ENCODE results near the gene TST. TPM values are rescaled to one million over a fixed set of nuclear protein-coding genes. Genes with fewer than 3 reads are reported as not detected.

Gene TST
- total and polyA plus RNA-seq, 10 of the 15 experiments (the other 5 are each of a cell fraction or from before 2014, with no cell fraction given), result 2.4 to 24.6 (median 10.4) TPM

- Histone ChIP-seq H3K9ac (ENCODE audit: control insufficient read depth, insufficient read depth, low read length) (no peak overlapping the region), H2AFZ (ENCODE audit: control insufficient read depth, low read depth, low read length) (no peak overlapping the region), H3K4me2 (ENCODE audit: control insufficient read depth, insufficient read depth) (no peak overlapping the region), H3K79me2 (ENCODE audit: control insufficient read depth, insufficient read depth, low read length) (no peaks in the 10 kb centered on the region), H3K27me3 (replicated peaks in 1 of 2; ENCODE audit: control insufficient read depth in 2 of 2, insufficient read depth in 2 of 2, low read length in 1 of 2) (peaks cover 0 to 5% of the 10 kb centered on the region in 2 experiments; a peak in 2 of 4 replicates), H4K20me1 (ENCODE audit: control insufficient read depth, insufficient read depth) (no peaks in the 10 kb centered on the region), H3K4me3 (no peak overlapping the region), H3K9me3 (replicated peaks; ENCODE audit: control insufficient read depth, insufficient read depth, low read length) (no peaks in the 10 kb centered on the region; the same call in 2 of the 3 replicates), H3K4me1 (ENCODE audit: control insufficient read depth, insufficient read depth, low read length) (no peaks in the 10 kb centered on the region), H3K27ac (ENCODE audit: control insufficient read depth, insufficient read depth) (no peak overlapping the region), H3K36me3 (ENCODE audit: control insufficient read depth in 2 of 2, insufficient read depth in 2 of 2, low read length in 1 of 2) (no peaks in the 10 kb centered on the region)
- BruUV-seq (replicated peaks), result no TSS peak
- intact Hi-C loops (cut with micrococcal nuclease; ENCODE audit: unreplicated experiment) (no loop called here), in situ Hi-C loops (cut with MboI) (no loop called here)
- ATAC-seq (no peak), FAIRE-seq (no peak), DNase-seq (ENCODE audit: low read depth, low spot score) (no peak)
- 15% methylated on average over 10 of the region's 11 CpGs for WGBS (ENCODE audit: insufficient coverage, insufficient replicate concordance, low lambda C conversion rate, missing lambda C conversion rate)
- RAD21 ChIA-PET (ENCODE audit: unreplicated experiment), result no interaction called here
- no peak for TF ChIP-seq MYC (IDR thresholded peaks at IDR 0.05; ENCODE audit: insufficient read depth, insufficient read length, insufficient replicate concordance, low read length, severe bottlenecking)
- no peak for TF ChIP-seq ESRRA (IDR thresholded peaks at IDR 0.05; ENCODE audit: low read length)
- no peak for TF ChIP-seq CREM (IDR thresholded peaks at IDR 0.05; ENCODE audit: low read depth)
- POLR2A ChIA-PET, result no interaction called here
- CTCF ChIA-PET, result no interaction called here
- SMC1A ChIA-PET (ENCODE audit: uncharacterized antibody, unreplicated experiment), result no interaction called here
Observed at GRCh38 chr22:37000676-37001534, 18.3 kb downstream of the TST start.

GRCh38 chr22:36999463-36999862 lies 19.8 kb downstream of the TST start:
- ChIA-PET RAD21 (ENCODE audit: unreplicated experiment) (no interaction called here), CTCF (interaction anchor here (0.7 to 1.5 kb wide), 3 partner anchors 44 to 316 kb away, joined by 3 to 5 read pairs (median 3); no protein-coding TSS in a partner anchor), POLR2A (no interaction called here), SMC1A (ENCODE audit: uncharacterized antibody, unreplicated experiment) (no interaction called here)
- ATAC-seq (no peak), FAIRE-seq (no peak), DNase-seq (ENCODE audit: low read depth, low spot score) (no peak)
- Histone ChIP-seq H2AFZ (ENCODE audit: control insufficient read depth, low read depth, low read length) (no peak overlapping the region), H3K4me3 (no peak overlapping the region), H3K36me3 (ENCODE audit: control insufficient read depth in 2 of 2, insufficient read depth in 2 of 2, low read length in 1 of 2) (no peaks in the 10 kb centered on the region), H3K79me2 (ENCODE audit: control insufficient read depth, insufficient read depth, low read length) (no peaks in the 10 kb centered on the region), H3K27ac (ENCODE audit: control insufficient read depth, insufficient read depth) (no peak overlapping the region), H3K9ac (ENCODE audit: control insufficient read depth, insufficient read depth, low read length) (no peak overlapping the region), H3K9me3 (replicated peaks; ENCODE audit: control insufficient read depth, insufficient read depth, low read length) (no peaks in the 10 kb centered on the region), H3K4me2 (ENCODE audit: control insufficient read depth, insufficient read depth) (no peak overlapping the region), H4K20me1 (ENCODE audit: control insufficient read depth, insufficient read depth) (no peaks in the 10 kb centered on the region), H3K27me3 (replicated peaks in 1 of 2; ENCODE audit: control insufficient read depth in 2 of 2, insufficient read depth in 2 of 2, low read length in 1 of 2) (peaks cover 0 to 3% of the 10 kb centered on the region in 2 experiments; a peak in 2 of 4 replicates), H3K4me1 (ENCODE audit: control insufficient read depth, insufficient read depth, low read length) (no peaks in the 10 kb centered on the region)
- BruUV-seq (replicated peaks), result no TSS peak
- intact Hi-C loops (cut with micrococcal nuclease; ENCODE audit: unreplicated experiment) (no loop called here), in situ Hi-C loops (cut with MboI) (no loop called here)
- WGBS (ENCODE audit: insufficient coverage, insufficient replicate concordance, low lambda C conversion rate, missing lambda C conversion rate), result 57% methylated on average over 4 of the region's 4 CpGs
- TF ChIP-seq RAD51 (IDR thresholded peaks at IDR 0.05), result no peak
- no peak for TF ChIP-seq EED (IDR thresholded peaks at IDR 0.05; ENCODE audit: low read depth)
- no peak for TF ChIP-seq CTCF (IDR thresholded peaks at IDR 0.05 in 2 of 3, conservative IDR thresholded peaks at IDR 0.05 in 1 of 3; ENCODE audit: control insufficient read depth in 2 of 3, extremely low read depth in 1 of 3, insufficient read depth in 1 of 3, low read depth in 3 of 3, low read length in 3 of 3)
- no peak for TF ChIP-seq BHLHE40 (IDR thresholded peaks at IDR 0.05; ENCODE audit: borderline replicate concordance in 1 of 2, low read depth in 2 of 2, low read length in 1 of 2)
- no peak for TF ChIP-seq SPI1 (IDR thresholded peaks at IDR 0.05; ENCODE audit: borderline replicate concordance, insufficient read depth, low read depth, low read length)
- TF ChIP-seq RELA (IDR thresholded peaks at IDR 0.05; ENCODE audit: borderline replicate concordance, partially characterized antibody), result no peak
- TF ChIP-seq NFIC (IDR thresholded peaks at IDR 0.05; ENCODE audit: low read depth, low read length), result no peak
- no peak for TF ChIP-seq CEBPB (IDR thresholded peaks at IDR 0.05; ENCODE audit: borderline replicate concordance in 1 of 2, low read depth in 2 of 2, low read length in 2 of 2)
- TF ChIP-seq CREB1 (IDR thresholded peaks at IDR 0.05; ENCODE audit: low read depth), result no peak
- TF ChIP-seq MYC (IDR thresholded peaks at IDR 0.05; ENCODE audit: insufficient read depth, insufficient read length, insufficient replicate concordance, low read length, severe bottlenecking), result no peak
- TF ChIP-seq ZNF384 (IDR thresholded peaks at IDR 0.05; ENCODE audit: borderline replicate concordance, low read depth, low read length), result no peak
